NK-92 (cell line): ENCODE measurements around the gene STKLD1.
"Not testable (repeated sequence)": the region's sequence is repeated elsewhere in the genome, so short reads cannot be mapped to it uniquely, and the experiment has no call there.

Source experiments
- DNase-seq: peaks from one replicate; lab custom pipeline; 2025; ENCODE audit not compliant: unreplicated experiment; lab: John Stamatoyannopoulos, UW

STKLD1 gene

GRCh38 chr9:133375724-133376654, at the start of gene STKLD1, which contains the start of gene SURF4:
Gene STKLD1 (plus strand): TSS chr9:133376366. CDS start chr9:133376474, 108 bp downstream.
Gene SURF4 (minus strand): TSS chr9:133376060. CDS start chr9:133375969, 91 bp downstream.
- DNase-seq = peak; percentile 51

DNA sequence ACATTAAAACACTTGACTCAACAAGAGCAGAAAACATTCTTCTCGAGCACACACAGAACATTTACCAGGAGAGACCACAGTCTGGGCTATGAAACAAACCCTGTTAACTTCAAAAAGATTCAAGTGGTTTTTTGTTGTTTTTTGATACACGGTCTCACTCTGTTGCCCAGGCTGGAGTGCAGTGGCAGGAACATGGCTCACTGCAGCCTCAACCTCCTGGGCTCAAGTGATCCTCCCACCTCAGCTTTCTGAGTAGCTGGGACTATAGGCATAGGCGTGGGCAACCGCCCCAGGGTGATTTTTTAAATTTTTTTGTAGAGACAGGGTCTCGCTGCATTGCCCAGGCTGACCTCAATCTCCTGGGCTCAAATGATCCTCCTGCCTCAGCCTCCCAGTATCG, 49.1 kb upstream of the STKLD1 start:
- DNase-seq = not testable (repeated sequence)

GRCh38 chr9:133327834-133328484, 48.2 kb upstream of the STKLD1 start:
- DNase-seq = no peak

DNA sequence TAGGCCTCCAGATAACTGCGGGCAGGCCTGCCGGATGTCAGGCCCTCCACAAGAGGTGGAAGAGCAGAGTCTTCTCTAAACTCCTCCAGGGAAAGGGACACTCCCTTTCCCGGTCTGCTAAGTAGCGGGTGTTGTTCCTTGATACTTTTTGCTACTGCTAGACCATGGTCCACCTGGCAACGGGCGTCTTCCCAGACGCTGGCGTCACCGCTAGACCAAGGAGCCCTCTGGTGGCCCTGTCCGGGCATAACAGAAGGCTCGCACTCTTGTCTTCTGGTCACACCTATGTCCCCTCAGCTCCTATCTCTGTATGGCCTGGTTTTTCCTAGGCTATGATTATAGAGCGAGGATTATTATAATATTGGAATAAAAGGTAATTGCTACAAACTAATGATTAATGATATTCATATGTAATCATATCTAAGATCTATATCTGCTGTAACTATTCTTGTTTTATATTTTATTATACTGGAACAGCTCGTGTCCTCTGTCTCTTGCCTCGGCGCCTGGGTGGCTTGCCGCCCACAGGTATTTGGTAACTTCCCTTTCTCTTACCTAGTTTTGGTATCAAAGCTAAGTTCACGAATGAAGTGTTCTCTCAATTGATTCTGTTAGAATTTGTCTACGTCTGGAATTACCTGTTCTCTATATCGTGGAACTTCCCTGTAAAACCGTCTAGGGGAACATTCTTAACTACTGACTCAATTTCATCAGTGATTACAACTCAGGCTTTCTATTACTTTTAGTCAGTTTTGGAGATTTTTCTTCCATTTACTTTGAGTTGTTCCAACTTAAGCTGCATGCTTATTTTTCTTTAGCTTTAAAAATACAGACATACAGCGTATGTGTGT, 46.6 kb upstream of the STKLD1 start:
- not testable (repeated sequence) for DNase-seq

- no peak for DNase-seq
These were observed 44.9 kb upstream of the STKLD1 start for GRCh38 chr9:133331221-133331620.

DNA sequence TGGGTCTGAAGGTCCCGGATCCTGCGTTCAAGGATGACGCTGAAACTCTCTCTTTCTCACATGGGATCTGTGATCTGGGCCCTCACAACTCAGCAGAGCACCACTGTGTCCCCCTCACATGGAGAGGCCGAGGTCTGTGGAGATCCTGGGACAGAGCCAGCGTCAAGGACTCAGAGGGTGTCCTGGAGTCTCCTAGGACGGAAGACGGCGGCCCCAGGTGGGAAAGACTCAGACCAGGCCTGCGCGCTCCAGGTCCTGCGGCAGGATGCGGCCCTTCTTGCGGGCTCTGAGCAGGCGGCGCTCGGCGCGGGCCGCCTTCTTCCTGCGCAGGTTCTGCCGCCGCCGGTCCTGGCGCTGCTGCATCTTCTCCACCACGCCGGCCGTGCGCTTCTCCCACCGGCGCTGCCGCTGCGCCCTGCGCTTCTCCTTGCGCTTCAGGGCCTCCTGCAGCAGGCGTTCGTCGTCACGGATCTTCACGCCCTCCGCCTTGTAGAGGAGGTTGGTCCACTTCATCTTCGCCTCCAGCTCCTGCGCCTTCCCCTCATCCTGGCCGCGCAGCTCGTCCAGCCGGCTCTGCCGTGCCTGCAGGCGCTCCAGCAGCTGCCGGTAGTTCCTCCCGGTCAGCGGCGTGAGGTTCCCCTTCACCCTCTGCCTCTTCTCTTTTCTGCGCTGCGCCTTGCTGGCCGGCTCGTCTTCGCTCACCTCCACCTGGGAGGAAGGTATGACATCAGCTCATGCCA, 44.4 kb upstream of the STKLD1 start:
- no peak for DNase-seq

- no peak for DNase-seq
These were observed 43.8 kb upstream of the STKLD1 start for GRCh38 chr9:133332381-133332730.

DNA sequence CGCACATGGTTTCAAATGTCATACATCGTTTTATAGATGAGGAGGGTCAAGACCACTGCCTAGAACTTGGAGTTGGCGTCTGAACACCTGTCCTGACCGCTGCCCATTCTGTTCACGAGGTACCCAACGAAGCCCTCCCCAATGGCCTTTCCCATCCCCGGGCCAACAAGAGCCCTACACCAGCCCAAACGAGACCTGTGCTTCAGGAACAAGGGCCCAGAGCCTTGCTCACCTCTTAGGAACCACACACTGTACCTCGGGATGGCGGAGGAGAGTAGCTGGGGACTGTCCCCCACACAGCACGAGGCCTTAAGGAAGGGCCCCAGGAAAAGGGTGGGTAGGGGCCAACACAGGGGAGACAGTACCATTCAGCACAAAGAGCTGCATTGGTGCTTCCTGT, 43.2 kb upstream of the STKLD1 start:
- DNase-seq = no peak

DNA sequence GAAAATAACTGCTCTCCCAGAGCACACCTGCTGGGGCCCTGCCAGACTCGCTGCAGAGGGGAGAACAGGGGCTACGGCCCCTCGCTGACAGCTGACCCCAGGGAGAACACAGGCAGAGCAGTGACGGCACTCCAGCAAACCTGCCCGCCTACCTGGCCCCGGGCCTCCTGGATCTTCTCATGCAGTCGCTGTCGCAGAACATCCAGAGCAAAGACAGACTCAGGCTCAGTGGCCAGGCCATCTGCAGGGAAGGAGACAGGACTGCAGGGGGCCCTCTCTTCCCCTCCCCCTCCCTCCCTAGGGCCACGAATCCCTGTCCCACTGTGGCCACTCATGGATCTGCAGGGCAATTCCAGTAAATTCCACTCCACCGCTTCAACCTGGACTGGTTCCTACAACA, 42.6 kb upstream of the STKLD1 start:
- DNase-seq = no peak

DNA sequence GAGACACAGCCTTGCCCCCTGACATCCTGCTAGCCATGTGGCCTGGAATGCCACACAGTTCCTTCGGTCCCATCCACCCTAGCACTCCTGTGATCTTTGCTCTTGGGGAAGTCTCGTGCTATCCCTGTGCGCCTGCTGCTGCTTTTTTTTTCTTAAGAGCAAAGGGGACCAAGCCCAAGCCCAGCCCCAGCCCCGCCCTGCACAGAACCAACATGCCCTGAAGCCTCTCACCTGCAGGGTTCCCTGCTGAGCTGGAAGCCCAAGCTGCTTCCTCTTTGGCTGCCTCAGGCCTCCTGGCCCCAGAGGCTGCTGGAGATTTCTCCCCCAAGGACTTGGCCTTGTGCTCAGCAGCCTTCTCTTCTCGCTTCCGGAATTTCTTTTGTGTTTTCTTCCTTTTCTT, 42.0 kb upstream of the STKLD1 start:
- no peak for DNase-seq

- not testable (repeated sequence) for DNase-seq
These were observed 41.3 kb upstream of the STKLD1 start for GRCh38 chr9:133334888-133335287.

DNA sequence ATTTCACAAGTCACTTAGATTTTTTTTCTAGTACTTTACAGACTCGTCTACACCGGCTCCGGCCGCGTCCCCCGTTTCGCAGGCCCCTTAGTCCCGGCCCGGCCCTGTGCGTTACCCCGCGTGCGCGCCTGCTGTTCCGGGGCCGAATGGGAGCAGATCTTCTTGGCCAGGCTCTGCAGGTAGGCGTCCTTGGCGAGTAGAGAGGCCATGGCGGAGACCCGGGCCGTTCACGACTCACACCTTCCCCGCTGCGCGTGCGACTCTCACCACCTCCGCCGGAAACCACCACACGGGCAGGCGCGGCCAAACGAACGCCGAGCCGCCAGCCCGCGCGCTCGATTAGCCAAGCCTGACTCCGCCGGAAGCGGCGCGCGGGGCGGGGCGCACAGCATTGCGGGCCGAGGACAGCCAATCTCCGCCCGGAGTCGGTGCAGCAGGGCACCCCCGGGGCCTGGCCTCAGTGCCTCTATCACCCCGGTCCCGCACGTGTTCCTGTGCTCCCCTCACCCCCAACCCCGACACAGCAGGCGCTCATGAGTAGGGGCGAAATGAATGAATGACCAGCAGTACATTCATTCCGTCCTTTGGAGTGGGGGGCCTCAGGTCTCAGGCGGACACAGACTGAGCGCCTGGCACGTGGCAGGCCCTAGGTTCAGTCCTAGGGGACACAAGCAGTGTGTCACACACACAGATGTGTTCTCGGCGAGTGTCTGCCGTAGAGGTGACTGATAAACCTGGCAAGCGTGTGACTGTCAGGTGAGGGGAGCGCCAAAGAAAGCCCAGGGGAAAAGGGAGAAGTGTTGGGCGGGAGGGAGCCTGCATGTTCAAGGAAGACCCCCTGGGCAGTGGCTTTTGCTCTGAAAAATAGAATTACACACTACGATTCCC, 40.0 kb upstream of the STKLD1 start, which contains the start of gene SURF6:
Gene SURF6 (minus strand): TSS at position 265 of the 888 bp plus-strand sequence. CDS start 56 bp downstream, at position 209.
- DNase-seq = peak; percentile 54

- no peak for DNase-seq
These were observed 36.5 kb upstream of the STKLD1 start for GRCh38 chr9:133339641-133340040.

- DNase-seq = no peak
These were observed 35.9 kb upstream of the STKLD1 start for GRCh38 chr9:133340256-133340655.

- DNase-seq = no peak
These were observed 35.2 kb upstream of the STKLD1 start for GRCh38 chr9:133340916-133341315.

- DNase-seq = no peak
These were observed 34.6 kb upstream of the STKLD1 start for GRCh38 chr9:133341369-133342068.

DNA sequence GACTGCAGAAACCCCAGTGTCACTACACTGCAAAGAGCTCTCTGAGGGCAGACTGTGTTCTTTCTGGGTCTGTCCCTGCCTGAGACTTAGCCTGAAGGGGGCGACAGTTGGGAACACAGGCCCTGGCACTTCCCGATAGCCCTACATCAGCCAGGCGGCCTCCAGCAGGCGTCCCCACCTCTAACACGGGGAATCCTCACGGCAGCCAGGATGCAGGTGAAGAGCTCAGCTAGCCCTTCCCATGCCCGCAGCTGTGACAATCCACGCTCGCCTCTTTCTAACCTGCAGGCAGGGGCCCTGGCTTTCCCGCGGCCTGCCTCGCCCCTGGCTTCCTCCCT, 34.1 kb upstream of the STKLD1 start:
- no peak for DNase-seq

- no peak for DNase-seq
These were observed 33.6 kb upstream of the STKLD1 start for GRCh38 chr9:133342570-133342969.

- no peak for DNase-seq
These were observed 32.1 kb upstream of the STKLD1 start for GRCh38 chr9:133344071-133344470.
